ENCODE results near the gene PRCC. TPM values are rescaled to one million over a fixed set of nuclear protein-coding genes. Genes with fewer than 3 reads are reported as not detected.

The PRCC gene
- total and polyA plus RNA-seq, 2 of the 13 experiments (the other 11 are each of a cell fraction or from before 2014, with no cell fraction given) = 24.2 to 40.5 TPM

- TF ChIP-seq ZNF558 (CRISPR knock-in tag; IDR thresholded peaks at IDR 0.05; ENCODE audit: borderline replicate concordance) (no peak), SKIL (CRISPR knock-in tag; IDR thresholded peaks at IDR 0.05; ENCODE audit: borderline replicate concordance) (no peak), EZH2 (conservative IDR thresholded peaks at IDR 0.05; ENCODE audit: low read depth, low read length) (no peak), U2AF1 (optimal IDR thresholded peaks at IDR 0.05; ENCODE audit: low read depth, low read length) (no peak), POLR2G (IDR thresholded peaks at IDR 0.05; ENCODE audit: low read depth, low read length) (peak; percentile 51; the same call in 1 of the 2 replicates), GMEB2 (CRISPR knock-in tag; IDR thresholded peaks at IDR 0.05; ENCODE audit: low read depth) (no peak), ZNF34 (CRISPR knock-in tag; IDR thresholded peaks at IDR 0.05; ENCODE audit: borderline replicate concordance) (no peak), MTA1 (CRISPR knock-in tag; IDR thresholded peaks at IDR 0.05; ENCODE audit: borderline replicate concordance) (0 out of 2 replicates have a peak, but pooled peaks have one; percentile 32), TOE1 (CRISPR knock-in tag; IDR thresholded peaks at IDR 0.05) (no peak), FOXK1 (CRISPR knock-in tag; IDR thresholded peaks at IDR 0.05; ENCODE audit: borderline replicate concordance, low read depth) (no peak), ZNF780A (CRISPR knock-in tag; IDR thresholded peaks at IDR 0.05) (no peak), ZNF264 (CRISPR knock-in tag; IDR thresholded peaks at IDR 0.05) (no peak), ZNF564 (CRISPR knock-in tag; IDR thresholded peaks at IDR 0.05) (peak; percentile 37; the same call in 1 of the 2 replicates), ZNF510 (CRISPR knock-in tag; IDR thresholded peaks at IDR 0.05; ENCODE audit: low read depth) (no peak), EEA1 (CRISPR knock-in tag; IDR thresholded peaks at IDR 0.05; ENCODE audit: borderline replicate concordance) (no peak), ZNF572 (CRISPR knock-in tag; IDR thresholded peaks at IDR 0.05) (0 out of 2 replicates have a peak, but pooled peaks have one; percentile 48), ZFY (CRISPR knock-in tag; IDR thresholded peaks at IDR 0.05) (peak; percentile 83), HOXA3 (CRISPR knock-in tag; IDR thresholded peaks at IDR 0.05) (peak; percentile 52; the same call in 1 of the 2 replicates), ZBTB8A (CRISPR knock-in tag; IDR thresholded peaks at IDR 0.05; ENCODE audit: borderline replicate concordance, low read depth) (no peak), ATF5 (CRISPR knock-in tag; IDR thresholded peaks at IDR 0.05; ENCODE audit: low read depth) (no peak), TAF1 (CRISPR knock-in tag; IDR thresholded peaks at IDR 0.05) (peak; percentile 46; the same call in 1 of the 2 replicates), RNF219 (CRISPR knock-in tag; IDR thresholded peaks at IDR 0.05) (no peak)
Measured at GRCh38 chr1:156748670-156749418, 18.5 kb upstream of the PRCC start (continued).
